ENCODE results near the gene ADAMTS7. TPM values are rescaled to one million over a fixed set of nuclear protein-coding genes. Genes with fewer than 3 reads are reported as not detected.
"Not testable (repeated sequence)": the region's sequence is repeated elsewhere in the genome, so short reads cannot be mapped to it uniquely, and the experiment has no call there.

The ADAMTS7 gene
- total and polyA plus RNA-seq, 10 donors: 0.47 to 15.0 (median 8.2) TPM

- H3K36me3 ChIP-seq; intact Hi-C loops (cut with DNase I; ENCODE audit: low total_unique reads); H3K9me3 ChIP-seq; H3K27me3 ChIP-seq (replicated peaks in 1 of 7): not testable (repeated sequence)
- Histone ChIP-seq H3K4me3 (peak overlapping the region in 1 of 8 donors; percentile 34), H3K27ac (peak overlapping the region; percentile 29 to 84 (median 72)), H3K4me1 (peaks cover 36 to 67% (median 51%) of the 10 kb centered on the region in 6 donors)
- peak; percentile 93 for DNase-seq
- 23 to 43% (median 34%) methylated on average over 16 to 24 of the region's 25 CpGs for WGBS, 5 donors
- peak; percentile 44 to 79 (median 75) for TF ChIP-seq POLR2AphosphoS5 (IDR thresholded peaks at IDR 0.05)
Observed at GRCh38 chr15:78756781-78757635, 54.3 kb downstream of the ADAMTS7 start.

- H3K27me3 ChIP-seq (replicated peaks in 1 of 7); intact Hi-C loops (cut with DNase I; ENCODE audit: low total_unique reads); H3K36me3 ChIP-seq; H3K4me3 ChIP-seq; H3K9me3 ChIP-seq: not testable (repeated sequence)
- peak; percentile 80 for DNase-seq
- Histone ChIP-seq H3K4me1 (peaks cover 28 to 58% (median 44%) of the 10 kb centered on the region in 6 donors), H3K27ac (peak overlapping the region in 3 of 8 donors; percentile 78 to 84 (median 80))
- peak in 8 of 11 experiments; percentile 38 to 65 (median 52) for TF ChIP-seq CTCF (IDR thresholded peaks at IDR 0.05 in 8 of 11, conservative IDR thresholded peaks at IDR 0.05 in 3 of 11)
- WGBS, 5 donors: 56 to 65% (median 62%) methylated on average over 11 to 13 of the region's 13 CpGs
Observed at GRCh38 chr15:78755900-78756591, 55.2 kb downstream of the ADAMTS7 start.

GRCh38 chr15:78754637-78755280 lies 56.5 kb downstream of the ADAMTS7 start:
- H3K9me3 ChIP-seq; H3K4me3 ChIP-seq; intact Hi-C loops (cut with DNase I; ENCODE audit: low total_unique reads); H3K27me3 ChIP-seq (replicated peaks in 1 of 7); H3K36me3 ChIP-seq; H3K27ac ChIP-seq: not testable (repeated sequence)
- peak; percentile 72 for DNase-seq
- peaks cover 27 to 55% (median 40%) of the 10 kb centered on the region in 6 donors for H3K4me1 ChIP-seq
- WGBS, 5 donors: 83 to 90% (median 87%) methylated on average over 11 to 14 of the region's 14 CpGs

- H3K27me3 ChIP-seq (replicated peaks in 1 of 7); H3K27ac ChIP-seq; H3K9me3 ChIP-seq; H3K36me3 ChIP-seq; H3K4me3 ChIP-seq; intact Hi-C loops (cut with DNase I; ENCODE audit: low total_unique reads): not testable (repeated sequence)
- peaks cover 19 to 47% (median 32%) of the 10 kb centered on the region in 6 donors for H3K4me1 ChIP-seq
- 68 to 94% (median 91%) methylated on average over 2 to 10 of the region's 10 CpGs for WGBS, 5 donors
- DNase-seq: peak; percentile 41
Observed at GRCh38 chr15:78753751-78754535, 57.3 kb downstream of the ADAMTS7 start.

- H3K27me3 ChIP-seq (replicated peaks in 1 of 7); intact Hi-C loops (cut with DNase I; ENCODE audit: low total_unique reads); H3K36me3 ChIP-seq; DNase-seq; H3K27ac ChIP-seq; H3K9me3 ChIP-seq; H3K4me3 ChIP-seq: not testable (repeated sequence)
- H3K4me1 ChIP-seq: peaks cover 15 to 41% (median 26%) of the 10 kb centered on the region in 6 donors
- WGBS, 5 donors: 63 to 91% (median 84%) methylated on average over 5 to 7 of the region's 7 CpGs
Observed at GRCh38 chr15:78753359-78753659, 58.0 kb downstream of the ADAMTS7 start.
